SU-DHL-6 (cell line): ENCODE data around the gene LIPT2.
"Not testable (repeated sequence)": the region's sequence is repeated elsewhere in the genome, so short reads cannot be mapped to it uniquely, and the experiment has no call there.

Experiments
- CTCF ChIP-seq: fragments of 200-600 bp; sonication (generic); IDR thresholded peaks from one replicate; pipeline ENCODE4 v1.5.1; 2017; ENCODE audit warnings: antibody characterized with exemption, mild to moderate bottlenecking, low read length, moderate library complexity; ENCODE audit not compliant: insufficient read depth, poor library complexity, severe bottlenecking
- EZH2phosphoT487 ChIP-seq: fragments of 200-600 bp; sonication (generic), shearing (Covaris generic); conservative IDR thresholded peaks from 2 replicates; pipeline ENCODE4 v1.6.1; 2018; ENCODE audit warnings: mild to moderate bottlenecking, antibody characterized with exemption, low read length, moderate library complexity, mixed read lengths

DNA sequence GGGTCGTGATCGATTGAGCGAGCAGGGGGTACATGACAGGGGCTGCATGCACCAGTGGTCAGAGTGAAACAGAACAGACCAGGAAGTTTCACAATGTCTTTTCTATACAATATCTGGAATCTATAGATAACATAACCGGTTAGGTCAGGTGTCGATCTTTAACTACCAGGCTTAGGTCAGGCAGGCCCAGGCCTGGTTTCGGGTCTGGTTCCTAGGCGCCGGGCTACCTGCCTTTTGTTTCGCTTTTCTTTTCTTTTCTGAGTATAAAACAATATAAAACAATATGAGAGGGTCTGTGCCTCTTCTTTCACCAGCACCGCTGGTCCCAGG, 41.4 kb upstream of the LIPT2 start:
- TF ChIP-seq CTCF, EZH2phosphoT487: not testable (repeated sequence)
